Endothelial cell of umbilical vein (primary cell): Measurements from ENCODE around the gene PXK. TPM values are rescaled to one million over a fixed set of nuclear protein-coding genes. Genes with fewer than 3 reads are reported as not detected.

ENCODE experiments used
- BruUV-seq: library from RNA; stranded (reverse); fragments of 400-500 nt; replicated peaks from 2 replicates; lab custom pipeline; 2021; lab: Mats Ljungman, UMichigan
- CTCF ChIA-PET: fragments of 300-600, 350-600 bp; sonication (Branson Sonifier 250); formaldehyde crosslinking; loops from one replicate; lab custom pipeline; 2021; ENCODE audit warnings: antibody characterized with exemption, inconsistent platforms; lab: Charles Lee
- POLR2A ChIA-PET: fragments of 300-600, 350-600 bp; sonication (Branson Sonifier 250); formaldehyde crosslinking; loops from one replicate; lab custom pipeline; 2021; ENCODE audit warnings: antibody characterized with exemption, inconsistent platforms; lab: Charles Lee
- DNase-seq: peaks from one replicate; pipeline ENCODE4 v3.0.0-alpha.2; 2011; ENCODE audit warnings: low read depth, low spot score
- FAIRE-seq: peaks from 2 replicates; lab custom pipeline; 2011; peaks lifted over from hg19 to GRCh38; lab: Jason Lieb, UNC
- H2AFZ ChIP-seq: 2 replicates; pipeline ENCODE4 v1.6.0; 2012; ENCODE audit warnings: low read depth, low read length, control low read depth, inconsistent platforms
- H3K27ac ChIP-seq: 2 replicates; pipeline ENCODE4 v1.5.1; 2011; ENCODE audit warnings: low read depth, mild to moderate bottlenecking, control low read depth, low read length, moderate library complexity; ENCODE audit not compliant: insufficient read depth
- H3K27me3 ChIP-seq, 2 experiments: 2 replicates each; pipeline versions ENCODE4 v1.6.0 to v1.6.1; 2011; ENCODE audit warnings: low read length in 2 of 2, mixed read lengths in 1 of 2; ENCODE audit not compliant: control insufficient read depth in 2 of 2, insufficient read depth in 2 of 2
- H3K36me3 ChIP-seq, 2 experiments: 2 replicates in 1 of 2; 3 replicates in 1 of 2; pipeline ENCODE4 v1.5.1; 2011; ENCODE audit warnings: low read length in 2 of 2, mild to moderate bottlenecking in 1 of 2, moderate library complexity in 1 of 2; ENCODE audit not compliant: control insufficient read depth in 2 of 2, insufficient read depth in 2 of 2; ENCODE audit errors: extremely low read depth in 1 of 2
- H3K4me1 ChIP-seq: 3 replicates; pipeline ENCODE4 v1.5.1; 2011; ENCODE audit warnings: mild to moderate bottlenecking, low read length; ENCODE audit not compliant: control insufficient read depth, insufficient read depth; ENCODE audit errors: extremely low read depth
- H3K4me2 ChIP-seq: 2 replicates; pipeline ENCODE4 v1.6.1; 2011; ENCODE audit warnings: low read length, control low read depth, mixed read lengths; ENCODE audit not compliant: insufficient read depth
- H3K4me3 ChIP-seq, 3 experiments: fragments of 200-600 bp in 1 of 3; sonication (generic), shearing (Covaris generic) in 1 of 3; replicated peaks in 1 of 3; 2 replicates each; pipeline ENCODE4 v1.5.1; 2011 to 2016; ENCODE audit warnings: control low read depth in 3 of 3, low read length in 3 of 3, mild to moderate bottlenecking in 2 of 3, inconsistent platforms in 1 of 3, low read depth in 1 of 3, moderate library complexity in 1 of 3; ENCODE audit not compliant: insufficient read depth in 1 of 3
- H3K79me2 ChIP-seq: 2 replicates; pipeline ENCODE4 v1.6.0; 2012; ENCODE audit warnings: low read length, inconsistent platforms; ENCODE audit not compliant: control insufficient read depth, insufficient read depth
- H3K9ac ChIP-seq: replicated peaks from 2 replicates; pipeline ENCODE3; 2011; ENCODE audit warnings: low read length, control low read depth; ENCODE audit not compliant: insufficient read depth; ENCODE audit errors: extremely low read depth
- H3K9me1 ChIP-seq: replicated peaks from 3 replicates; pipeline ENCODE4 v1.6.0; 2011; ENCODE audit warnings: mild to moderate bottlenecking, low read length; ENCODE audit not compliant: control insufficient read depth, insufficient read depth; ENCODE audit errors: extremely low read depth
- H3K9me3 ChIP-seq: replicated peaks from 2 replicates; pipeline ENCODE4 v1.5.1; 2012; ENCODE audit warnings: low read length, inconsistent platforms; ENCODE audit not compliant: control insufficient read depth, insufficient read depth
- H4K20me1 ChIP-seq: replicated peaks from 2 replicates; pipeline ENCODE3; 2011; ENCODE audit warnings: mild to moderate bottlenecking, low read length; ENCODE audit not compliant: control insufficient read depth, insufficient read depth; ENCODE audit errors: extremely low read depth
- EZH2 ChIP-seq: IDR thresholded peaks from 2 replicates; pipeline ENCODE4 v1.6.1; 2012; ENCODE audit warnings: borderline replicate concordance, low read depth, mild to moderate bottlenecking, moderate library complexity, low read length, inconsistent platforms; ENCODE audit not compliant: severe bottlenecking
- FOS ChIP-seq: IDR thresholded peaks from 2 replicates; pipeline ENCODE4 v1.6.1; 2011; ENCODE audit warnings: mild to moderate bottlenecking, low read length, moderate library complexity, borderline replicate concordance; ENCODE audit not compliant: insufficient read depth
- GATA2 ChIP-seq: IDR thresholded peaks from 2 replicates; pipeline ENCODE4 v1.7.0; 2011; ENCODE audit warnings: low read depth, mild to moderate bottlenecking, moderate library complexity, mixed read lengths, low read length; ENCODE audit not compliant: insufficient read length, insufficient read depth
- JUN ChIP-seq: IDR thresholded peaks from 2 replicates; pipeline ENCODE4 v1.6.1; 2011; ENCODE audit warnings: borderline replicate concordance, low read depth; ENCODE audit not compliant: insufficient read length, insufficient read depth
- MYC ChIP-seq: IDR thresholded peaks from one replicate; pipeline ENCODE4 v1.6.1; 2011; ENCODE audit warnings: mild to moderate bottlenecking, low read depth, low read length
- dilution Hi-C: fragments of 300-500 bp; cut with MboI; formaldehyde crosslinking; loops from one replicate; pipeline ENCODE4 v1.15.0; 2019; ENCODE audit warnings: low sequenced_read_pairs; ENCODE audit not compliant: extremely low pct_ligation_motif_present
- intact Hi-C: fragments of 100-400 bp; cut with micrococcal nuclease; formaldehyde crosslinking; loops from one replicate; pipeline ENCODE4 v1.10.0; 2022
- polyA plus RNA-seq, 4 experiments: library from polyadenylated mRNA; depleted of rRNA in 3 of 4; stranded (reverse) in 3 of 4; unstranded in 1 of 4; fragments of >200 nt; gene quantifications; 2 replicates each; pipeline versions ENCODE4 v1.2.1 to v1.2.3, GENCODE V29; 2011 to 2012; ENCODE audit warnings: missing spikeins in 1 of 4
- total RNA-seq: library from RNA; stranded (reverse); gene quantifications from 2 replicates; pipeline ENCODE4 v1.2.3, GENCODE V29; 2021
- TF ChIP-seq, protein P1 (sequence below), 2 donors: IDR thresholded peaks; 1 replicate in 1 of 2; 2 replicates in 1 of 2; pipeline ENCODE4 v1.5.1; 2011; ENCODE audit warnings: low read length in 2 of 2, mild to moderate bottlenecking in 2 of 2, moderate library complexity in 2 of 2, control low read depth in 1 of 2, inconsistent platforms in 1 of 2, low read depth in 1 of 2; ENCODE audit not compliant: insufficient read depth in 1 of 2; ENCODE audit errors: extremely low read depth in 1 of 2

PXK gene
- total and polyA plus RNA-seq, 2 donors (not counting 3 experiments of a cell fraction or from before 2014, with no cell fraction given): 11.3 to 14.6 TPM

DNA sequence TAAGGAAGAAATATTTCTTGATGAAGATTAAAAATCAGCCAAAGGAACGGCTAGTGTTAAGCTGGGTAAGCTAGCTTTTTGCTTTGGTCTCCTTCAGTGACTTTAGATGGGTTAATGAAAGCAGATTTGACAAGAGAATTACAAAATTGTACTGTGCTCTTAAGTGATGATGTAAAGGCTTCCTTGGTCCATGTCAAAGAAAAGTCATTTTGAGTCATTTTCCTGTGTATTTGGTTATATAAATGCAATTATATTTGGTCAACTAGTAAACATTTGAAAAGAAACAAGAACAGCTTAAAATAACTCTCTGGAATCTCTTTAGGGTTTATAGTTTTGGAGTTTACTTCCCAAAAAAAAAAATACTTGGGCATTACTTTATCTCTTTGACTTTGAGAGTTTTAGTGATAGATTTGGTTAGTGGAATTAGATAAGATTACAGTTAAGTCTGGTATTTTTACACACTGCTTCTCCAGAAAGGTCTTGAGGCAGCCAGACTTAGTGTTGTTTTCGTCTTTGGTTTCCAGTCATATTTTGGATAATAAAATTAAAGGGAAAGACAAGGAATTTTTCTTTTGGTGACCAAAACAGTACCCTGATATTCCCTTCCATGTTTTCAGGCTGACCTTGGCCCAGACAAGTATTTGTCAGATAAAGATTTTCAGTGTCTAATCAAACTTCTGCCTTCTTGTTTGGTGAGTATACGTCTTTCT lies 58.6 kb downstream of the PXK start:
- H3K9me1 ChIP-seq: no peaks in the 10 kb centered on the region
- no peaks in the 10 kb centered on the region for H3K79me2 ChIP-seq
- no peak overlapping the region for H3K9ac ChIP-seq
- no peak overlapping the region for H2AFZ ChIP-seq
- ChIA-PET CTCF (interaction anchor here (0.6 to 2.3 kb wide), 3 partner anchors 9 to 83 kb away, joined by 3 to 9 read pairs (median 4); no protein-coding TSS in a partner anchor), POLR2A (no interaction called here)
- FAIRE-seq (no peak), DNase-seq (peak; percentile 25)
- H3K4me2 ChIP-seq: peak overlapping the region; percentile 6
- no peak for TF ChIP-seq JUN
- no peak for TF ChIP-seq FOS
- TF ChIP-seq, protein P1, sequence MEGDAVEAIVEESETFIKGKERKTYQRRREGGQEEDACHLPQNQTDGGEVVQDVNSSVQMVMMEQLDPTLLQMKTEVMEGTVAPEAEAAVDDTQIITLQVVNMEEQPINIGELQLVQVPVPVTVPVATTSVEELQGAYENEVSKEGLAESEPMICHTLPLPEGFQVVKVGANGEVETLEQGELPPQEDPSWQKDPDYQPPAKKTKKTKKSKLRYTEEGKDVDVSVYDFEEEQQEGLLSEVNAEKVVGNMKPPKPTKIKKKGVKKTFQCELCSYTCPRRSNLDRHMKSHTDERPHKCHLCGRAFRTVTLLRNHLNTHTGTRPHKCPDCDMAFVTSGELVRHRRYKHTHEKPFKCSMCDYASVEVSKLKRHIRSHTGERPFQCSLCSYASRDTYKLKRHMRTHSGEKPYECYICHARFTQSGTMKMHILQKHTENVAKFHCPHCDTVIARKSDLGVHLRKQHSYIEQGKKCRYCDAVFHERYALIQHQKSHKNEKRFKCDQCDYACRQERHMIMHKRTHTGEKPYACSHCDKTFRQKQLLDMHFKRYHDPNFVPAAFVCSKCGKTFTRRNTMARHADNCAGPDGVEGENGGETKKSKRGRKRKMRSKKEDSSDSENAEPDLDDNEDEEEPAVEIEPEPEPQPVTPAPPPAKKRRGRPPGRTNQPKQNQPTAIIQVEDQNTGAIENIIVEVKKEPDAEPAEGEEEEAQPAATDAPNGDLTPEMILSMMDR (IDR thresholded peaks at IDR 0.05; ENCODE audit: extremely low read depth in 1 of 2, insufficient read depth in 1 of 2, low read depth in 1 of 2, low read length in 2 of 2): no peak
- no peak for TF ChIP-seq GATA2
- no peak for TF ChIP-seq MYC
- TF ChIP-seq EZH2: no peak
- H3K4me1 ChIP-seq: peaks cover 36% of the 10 kb centered on the region
- H3K4me3 ChIP-seq: no peak overlapping the region
- no peaks in the 10 kb centered on the region for H4K20me1 ChIP-seq
- dilution Hi-C loops: no loop called here
- intact Hi-C loops: no loop called here
- H3K27me3 ChIP-seq: no peaks in the 10 kb centered on the region
- no peaks in the 10 kb centered on the region for H3K9me3 ChIP-seq
- no TSS peak for BruUV-seq
- peaks cover 0 to 6% of the 10 kb centered on the region in 2 experiments for H3K36me3 ChIP-seq
- no peak overlapping the region for H3K27ac ChIP-seq
